ENCODE data around the gene PIK3R6.

GRCh38 chr17:8788998-8789397 lies 78.5 kb downstream of the PIK3R6 start:
- TF ChIP-seq GATA2 (IDR thresholded peaks at IDR 0.05; ENCODE audit: low read depth, low read length) (no peak), GATA3 (IDR thresholded peaks at IDR 0.05; ENCODE audit: low read depth, low read length) (no peak)

All from SH-SY5Y (cell line).